Measurements from ENCODE around the gene SBNO1.
"Not testable (repeated sequence)": the region's sequence is repeated elsewhere in the genome, so short reads cannot be mapped to it uniquely, and the experiment has no call there.

The SBNO1 gene

GRCh38 chr12:123268850-123269249, 95.8 kb downstream of the SBNO1 start:
- no peak for DNase-seq

- DNase-seq: no peak
These were observed 96.4 kb downstream of the SBNO1 start for GRCh38 chr12:123267991-123268843.

DNA sequence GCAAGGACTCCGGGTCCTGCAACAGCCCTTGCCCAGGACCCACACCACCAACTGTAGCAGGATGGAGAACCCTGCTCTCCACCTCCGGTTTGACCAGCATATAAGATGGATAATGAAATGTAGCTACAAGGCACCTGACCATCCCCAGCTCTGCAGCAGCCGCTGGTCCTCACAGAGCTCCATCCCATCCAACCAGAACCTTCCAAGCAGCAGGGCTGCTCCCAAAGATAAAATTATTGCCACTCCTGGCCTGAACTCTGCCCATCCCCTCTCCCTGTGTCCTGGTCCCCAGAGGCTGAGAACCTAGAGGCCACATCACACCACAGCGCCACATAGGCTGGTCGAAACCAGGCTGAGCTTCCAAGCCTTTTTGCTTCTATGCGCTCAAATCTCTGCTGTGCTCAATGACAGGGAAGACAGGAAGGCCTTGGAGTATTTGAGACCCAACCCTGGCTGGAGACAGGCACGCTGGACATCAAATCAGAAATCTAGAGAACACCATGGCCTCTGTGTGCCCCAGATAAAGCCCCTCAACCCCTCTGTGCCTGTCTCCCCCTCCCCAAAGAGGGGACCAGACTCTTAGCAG, 97.2 kb downstream of the SBNO1 start:
- no peak for DNase-seq

DNA sequence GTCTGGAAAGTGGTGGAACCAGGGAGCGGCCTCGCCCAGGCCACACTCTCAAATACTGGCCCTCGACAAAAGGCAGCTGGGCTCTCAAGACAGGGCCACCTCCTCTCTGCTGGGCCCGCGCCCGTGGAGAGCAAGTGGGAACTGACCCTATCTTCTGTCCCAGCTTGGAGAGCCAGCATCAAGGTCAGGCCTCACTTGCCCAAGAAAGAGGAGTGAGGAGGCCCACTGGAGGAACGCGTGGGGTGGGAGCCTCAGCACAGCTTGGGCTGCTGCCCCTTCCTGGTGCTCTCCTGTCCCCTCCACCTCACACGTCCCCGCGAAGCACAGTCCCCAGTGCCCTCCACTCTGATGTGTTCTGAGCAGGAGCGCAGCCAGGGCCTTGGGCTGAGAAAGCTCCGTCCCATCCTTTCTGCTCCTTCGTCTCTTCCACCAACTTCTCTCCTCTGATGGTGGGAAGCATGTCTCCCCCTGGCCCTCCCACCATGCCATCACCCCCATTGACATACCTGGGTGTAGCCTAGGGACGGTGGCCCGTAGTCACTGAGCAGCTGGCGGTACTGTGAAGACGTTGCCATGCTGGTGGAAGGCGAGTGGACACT, 97.9 kb downstream of the SBNO1 start:
- DNase-seq: no peak

DNA sequence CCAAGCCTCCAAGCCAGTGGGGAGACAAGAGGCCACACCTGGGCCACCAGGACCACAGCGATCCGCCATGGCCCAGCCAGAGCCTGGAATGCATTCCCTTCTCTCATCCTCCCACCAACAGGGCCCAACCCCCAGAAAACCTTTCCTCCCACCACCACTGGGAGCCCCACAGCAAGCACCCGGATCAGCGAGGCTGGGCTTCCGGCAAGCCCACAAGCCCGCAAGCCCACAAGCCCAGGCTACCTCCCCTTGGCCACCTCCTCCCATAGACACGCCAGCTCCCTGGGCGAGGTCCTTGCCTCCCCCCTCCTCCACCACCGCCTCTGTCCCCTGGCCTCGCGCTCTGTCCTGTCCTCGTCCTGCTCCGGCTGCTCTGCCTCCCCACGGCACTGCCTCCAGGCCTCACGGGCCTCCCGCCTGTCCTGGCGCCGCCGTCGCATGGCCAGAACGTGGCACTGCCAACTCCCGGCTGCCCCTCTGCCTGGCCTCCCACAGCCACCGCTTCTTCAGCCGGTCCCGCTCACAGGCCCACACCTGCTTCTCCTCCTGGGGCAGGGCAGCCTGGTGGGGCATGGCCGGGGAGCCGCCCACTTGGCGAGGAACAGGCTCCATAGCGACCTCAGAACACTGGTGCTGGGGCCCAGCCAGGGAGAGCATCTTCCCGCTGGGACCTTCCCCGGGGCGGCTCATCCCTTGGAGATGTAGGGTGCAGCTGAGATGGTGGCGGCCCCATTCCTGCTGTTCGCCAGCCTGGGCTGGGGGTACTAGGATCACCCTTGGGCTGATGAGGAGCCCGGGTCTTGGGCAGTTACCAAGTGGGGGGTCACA, 98.6 kb downstream of the SBNO1 start:
- no peak for DNase-seq

GRCh38 chr12:123264642-123265041, 100.0 kb downstream of the SBNO1 start:
- DNase-seq: no peak

- DNase-seq: no peak
These were observed 101.3 kb downstream of the SBNO1 start for GRCh38 chr12:123263196-123263817.

- DNase-seq: no peak
These were observed 103.5 kb downstream of the SBNO1 start for GRCh38 chr12:123261196-123261595.

- no peak for DNase-seq
These were observed 104.6 kb downstream of the SBNO1 start for GRCh38 chr12:123260081-123260480.

- no peak for DNase-seq
These were observed 106.1 kb downstream of the SBNO1 start for GRCh38 chr12:123258593-123258992.

DNA sequence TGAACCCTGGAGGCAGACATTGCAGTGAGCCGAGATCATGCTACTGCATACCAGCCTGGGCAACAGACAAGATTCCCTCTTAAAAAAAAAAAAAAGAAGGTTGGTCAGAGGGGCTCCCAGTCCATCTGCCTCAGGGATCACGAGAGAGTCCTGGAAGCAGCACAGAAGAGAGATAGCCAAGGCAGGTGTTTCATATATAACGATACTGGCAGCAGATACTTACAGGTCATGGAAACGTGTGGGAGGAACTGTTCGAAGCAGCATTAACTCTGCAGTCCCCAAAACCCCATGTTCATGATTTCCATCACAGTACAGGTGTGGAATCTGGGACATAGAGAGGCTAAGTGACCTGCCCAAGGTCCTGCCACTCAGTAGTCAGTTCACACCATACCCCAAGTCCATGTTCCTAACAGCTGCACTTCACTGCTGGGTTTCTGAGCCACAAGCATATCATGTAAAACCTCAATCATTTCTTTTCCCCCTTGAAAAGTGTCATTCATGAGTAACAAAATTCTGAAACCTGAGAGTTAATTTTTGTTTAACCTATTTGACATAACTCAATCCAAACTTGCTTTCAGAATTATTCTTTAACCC, 109.7 kb downstream of the SBNO1 start:
- DNase-seq: no peak

DNA sequence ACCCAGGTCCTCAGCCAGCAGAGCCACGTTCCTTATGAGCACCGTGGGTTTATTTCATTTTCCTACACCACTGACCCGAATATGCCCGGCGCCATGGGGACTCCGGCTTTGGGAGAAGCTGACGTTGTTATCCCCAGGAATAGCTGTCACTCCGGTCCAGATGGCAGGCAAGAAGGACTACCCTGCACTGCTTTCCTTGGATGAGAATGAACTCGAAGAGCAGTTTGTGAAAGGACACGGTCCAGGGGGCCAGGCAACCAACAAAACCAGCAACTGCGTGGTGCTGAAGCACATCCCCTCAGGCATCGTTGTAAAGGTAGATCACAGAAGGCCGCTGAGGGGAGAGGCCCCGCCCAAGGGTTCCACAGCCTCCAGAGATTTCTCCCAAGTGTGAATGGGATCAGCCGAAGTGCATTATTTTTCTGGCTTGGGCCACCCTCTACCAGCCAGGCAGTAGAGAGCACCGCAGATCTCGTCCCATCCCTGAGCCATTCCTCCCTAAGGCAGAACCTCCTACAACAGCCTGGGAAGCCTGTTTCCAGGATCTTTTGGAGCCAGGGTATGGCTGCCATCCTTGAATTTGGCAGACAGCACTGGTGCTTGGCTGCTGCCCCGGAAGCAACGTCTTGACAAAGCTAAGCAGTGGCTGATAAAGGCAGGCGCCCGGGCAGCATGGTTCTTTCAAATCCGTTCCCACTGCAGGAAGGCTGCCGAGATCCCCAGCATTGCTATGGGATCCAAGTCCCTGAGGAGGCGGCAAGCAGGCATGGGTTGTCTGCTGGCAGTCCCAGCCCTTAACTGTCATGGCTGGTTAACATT, 110.8 kb downstream of the SBNO1 start:
- DNase-seq: no peak

GRCh38 chr12:123252365-123252764, 112.3 kb downstream of the SBNO1 start:
- DNase-seq: not testable (repeated sequence)

- DNase-seq: no peak
These were observed 113.1 kb downstream of the SBNO1 start for GRCh38 chr12:123251403-123252076.

DNA sequence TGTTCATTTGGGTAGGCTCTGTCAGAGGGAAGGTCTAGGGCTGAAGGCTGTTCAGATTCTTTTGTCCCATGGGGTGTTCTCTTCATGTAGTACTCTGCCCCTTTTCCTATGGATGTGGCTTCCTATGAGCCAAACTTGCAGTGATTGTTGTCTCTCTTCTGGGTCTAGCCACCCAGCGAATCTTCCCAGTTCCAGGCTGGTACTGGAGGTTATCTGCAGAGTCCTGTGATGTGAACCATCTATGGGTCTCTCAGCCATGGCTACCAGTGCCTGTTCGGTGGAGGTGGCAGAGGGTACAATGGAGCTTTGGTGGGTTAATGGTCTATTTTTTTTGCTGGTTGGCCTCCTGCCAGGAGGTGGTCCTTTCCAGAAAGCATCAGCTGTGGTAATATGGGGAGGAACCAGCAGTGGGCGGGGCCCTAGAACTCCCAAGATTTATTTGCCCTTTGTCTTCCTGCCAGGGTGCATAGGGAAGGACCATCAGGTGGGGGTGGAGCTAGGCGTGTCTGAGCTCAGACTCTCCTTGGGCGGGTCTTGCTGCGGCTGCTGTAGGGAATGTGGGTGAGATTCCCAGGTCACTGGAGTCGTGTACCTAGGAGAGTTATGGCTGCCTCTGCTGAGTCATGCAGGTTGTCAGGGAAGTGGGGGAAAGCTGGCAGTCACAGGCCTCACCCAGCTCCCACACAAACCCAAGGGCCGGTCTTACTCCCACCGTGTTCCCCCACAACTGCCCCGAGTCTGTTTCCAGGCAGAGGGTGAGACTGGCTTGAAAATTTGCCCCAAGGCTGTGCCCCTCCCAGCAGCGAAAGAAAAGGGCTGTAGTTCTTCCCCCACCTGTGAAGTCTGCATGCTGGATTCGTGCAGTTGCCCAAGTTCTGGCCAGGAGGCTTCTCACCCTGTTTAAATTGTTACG, 113.9 kb downstream of the SBNO1 start:
- DNase-seq: no peak

DNA sequence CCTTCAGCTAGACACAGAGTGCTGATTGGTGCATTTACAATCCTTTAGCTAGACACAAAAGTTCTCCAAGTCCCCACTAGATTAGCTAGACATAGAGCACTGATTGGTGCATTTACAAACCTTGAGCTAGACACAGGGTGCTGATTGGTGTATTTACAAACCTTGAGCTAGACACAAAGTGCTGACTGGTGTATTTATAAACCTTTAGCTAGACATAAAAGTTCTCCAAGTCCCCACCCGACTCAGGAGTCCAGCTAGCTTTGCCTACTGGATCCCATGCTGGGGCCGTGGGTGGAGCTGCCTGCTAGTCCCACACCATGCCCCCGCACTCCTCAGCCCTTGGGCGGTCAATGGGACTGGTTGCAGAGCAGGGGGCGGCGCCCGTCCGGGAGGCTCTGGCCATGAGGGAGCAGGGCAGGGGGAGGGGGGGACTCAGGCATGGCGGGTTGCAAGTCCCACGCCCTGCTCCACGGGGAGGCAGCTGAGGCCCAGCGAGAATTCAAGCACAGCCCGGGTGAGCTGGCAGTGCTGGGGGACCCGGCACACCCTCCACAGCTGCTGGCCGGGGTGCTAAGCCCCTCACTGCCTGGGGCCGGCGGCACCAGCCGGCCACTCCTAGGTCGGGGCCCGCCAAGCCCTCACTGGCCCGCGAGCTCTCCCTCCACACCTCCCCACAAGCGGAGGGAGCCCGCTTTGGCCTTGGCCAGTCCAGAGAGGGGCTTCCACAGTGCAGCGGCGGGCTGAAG, 115.5 kb downstream of the SBNO1 start:
- not testable (repeated sequence) for DNase-seq

GRCh38 chr12:123248129-123248528, 116.5 kb downstream of the SBNO1 start:
- not testable (repeated sequence) for DNase-seq

DNA sequence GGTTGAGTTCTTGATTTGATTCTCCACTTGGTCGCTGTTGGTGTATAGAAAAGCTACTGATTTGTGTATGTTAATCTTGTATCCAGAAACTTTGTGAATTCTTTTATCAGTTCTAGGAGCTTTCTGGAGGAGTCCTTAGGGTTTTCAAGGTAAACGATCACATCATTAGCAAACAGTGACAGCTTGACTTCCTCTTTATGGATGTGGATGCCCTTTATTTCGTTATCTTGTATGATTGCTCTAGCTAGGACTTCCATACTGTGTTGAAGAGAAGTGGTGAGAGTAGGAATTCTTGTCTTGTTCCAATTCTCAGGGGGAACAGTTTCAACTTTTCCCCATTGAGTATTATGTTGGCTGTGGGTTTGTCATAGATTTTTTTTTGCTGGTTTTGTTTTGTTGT, 119.0 kb downstream of the SBNO1 start:
- no peak for DNase-seq
